Measurements from ENCODE around the gene TNFSF12. TPM values are rescaled to one million over a fixed set of nuclear protein-coding genes. Genes with fewer than 3 reads are reported as not detected.
A peak's percentile ranks its signal among the peaks of the same experiment; 100 is the strongest.

The TNFSF12 gene
- polyA plus RNA-seq (2013, experiment 1 of 2; ENCODE audit: insufficient read length): 18.7 TPM
- 18.4 TPM for polyA plus RNA-seq (2013, experiment 2 of 2; ENCODE audit: insufficient read length)

DNA sequence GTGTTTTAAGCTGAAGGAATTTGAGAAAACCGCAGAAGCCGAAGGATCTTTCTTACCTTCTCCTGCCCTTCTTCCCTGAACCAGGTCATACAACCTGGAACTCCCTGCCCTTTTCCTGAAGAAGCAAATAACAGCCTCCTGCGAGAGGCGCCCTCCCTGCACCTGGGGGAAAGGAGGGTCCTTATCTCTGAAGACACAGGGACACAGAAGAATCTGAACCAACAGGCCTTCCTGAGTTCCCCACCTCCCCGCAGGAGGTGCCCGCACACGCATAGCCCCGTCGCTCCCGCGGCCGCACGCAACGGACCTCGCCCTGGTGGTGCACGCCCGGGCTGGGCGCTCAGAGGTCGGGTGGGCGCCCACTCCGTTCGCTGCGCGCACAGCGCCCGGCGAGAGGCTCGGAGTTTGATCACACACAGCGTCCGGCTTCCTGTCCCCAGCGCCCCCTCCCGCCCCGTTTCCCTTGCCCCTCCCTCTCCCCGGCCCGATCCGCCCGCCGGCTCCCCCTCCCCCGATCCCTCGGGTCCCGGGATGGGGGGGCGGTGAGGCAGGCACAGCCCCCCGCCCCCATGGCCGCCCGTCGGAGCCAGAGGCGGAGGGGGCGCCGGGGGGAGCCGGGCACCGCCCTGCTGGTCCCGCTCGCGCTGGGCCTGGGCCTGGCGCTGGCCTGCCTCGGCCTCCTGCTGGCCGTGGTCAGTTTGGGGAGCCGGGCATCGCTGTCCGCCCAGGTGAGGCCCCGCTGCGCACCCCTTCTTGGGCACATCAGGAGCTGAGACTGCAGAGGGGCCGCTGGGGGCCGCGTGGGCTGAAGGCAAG, at the start of gene TNFSF12:
TNFSF12 (plus strand) TSS at position 474 of the 816 bp plus-strand sequence; CDS start at position 570, 96 bp downstream.
- peak; percentile 47 for DNase-seq

GRCh38 chr17:7499161-7499560, 49.7 kb upstream of the TNFSF12 start:
- DNase-seq: no peak

DNA sequence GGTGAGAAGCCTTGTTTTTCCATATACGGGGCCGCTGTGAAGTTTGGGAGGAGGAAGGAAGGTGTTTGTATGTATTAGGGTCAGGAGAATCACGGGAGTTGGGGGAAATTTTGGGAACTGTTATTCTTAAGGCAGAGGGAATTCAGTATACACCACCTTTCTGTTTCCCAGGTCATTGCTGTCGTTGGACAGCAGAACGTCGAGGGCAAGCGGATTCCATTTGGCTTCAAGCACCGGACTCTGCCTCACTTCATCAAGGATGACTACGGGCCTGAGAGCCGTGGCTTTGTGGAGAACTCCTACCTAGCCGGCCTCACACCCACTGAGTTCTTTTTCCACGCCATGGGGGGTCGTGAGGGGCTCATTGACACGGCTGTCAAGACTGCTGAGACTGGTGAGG, 47.1 kb upstream of the TNFSF12 start:
- DNase-seq: no peak

- DNase-seq: no peak
Measured at GRCh38 chr17:7502171-7502847, 46.5 kb upstream of the TNFSF12 start.

GRCh38 chr17:7502987-7503386, 45.9 kb upstream of the TNFSF12 start:
- DNase-seq: no peak

- DNase-seq: no peak
Measured at GRCh38 chr17:7503521-7503920, 45.3 kb upstream of the TNFSF12 start.

DNA sequence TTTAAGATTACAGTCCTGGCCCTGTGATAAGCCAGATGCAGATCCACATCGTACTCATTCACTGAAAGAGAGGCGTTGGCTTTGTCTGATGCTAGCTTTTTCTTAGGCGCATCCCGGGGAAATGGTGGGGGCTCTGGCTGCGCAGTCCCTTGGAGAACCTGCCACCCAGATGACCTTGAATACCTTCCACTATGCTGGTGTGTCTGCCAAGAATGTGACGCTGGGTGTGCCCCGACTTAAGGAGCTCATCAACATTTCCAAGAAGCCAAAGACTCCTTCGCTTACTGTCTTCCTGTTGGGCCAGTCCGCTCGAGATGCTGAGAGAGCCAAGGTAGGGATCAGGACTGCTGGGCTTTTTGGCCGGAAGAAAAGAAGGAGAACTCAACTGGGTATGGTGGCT, 40.7 kb upstream of the TNFSF12 start:
- no peak for DNase-seq

- DNase-seq: no peak
Measured at GRCh38 chr17:7508846-7509245, 40.0 kb upstream of the TNFSF12 start.

- DNase-seq: no peak
Measured at GRCh38 chr17:7509937-7510336, 38.9 kb upstream of the TNFSF12 start.

DNA sequence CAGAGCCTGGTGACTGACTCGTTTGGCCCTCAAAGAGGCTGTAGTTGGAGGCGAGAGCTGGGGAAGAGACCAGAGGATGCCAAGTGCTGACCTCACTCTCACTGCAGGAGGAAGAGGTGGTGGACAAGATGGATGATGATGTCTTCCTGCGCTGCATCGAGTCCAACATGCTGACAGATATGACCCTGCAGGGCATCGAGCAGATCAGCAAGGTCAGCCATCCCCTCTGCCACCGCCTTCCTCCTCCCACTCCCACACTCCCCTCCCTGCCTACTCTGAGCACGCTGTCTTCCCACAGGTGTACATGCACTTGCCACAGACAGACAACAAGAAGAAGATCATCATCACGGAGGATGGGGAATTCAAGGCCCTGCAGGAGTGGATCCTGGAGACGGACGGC, 37.8 kb upstream of the TNFSF12 start:
- no peak for DNase-seq

DNA sequence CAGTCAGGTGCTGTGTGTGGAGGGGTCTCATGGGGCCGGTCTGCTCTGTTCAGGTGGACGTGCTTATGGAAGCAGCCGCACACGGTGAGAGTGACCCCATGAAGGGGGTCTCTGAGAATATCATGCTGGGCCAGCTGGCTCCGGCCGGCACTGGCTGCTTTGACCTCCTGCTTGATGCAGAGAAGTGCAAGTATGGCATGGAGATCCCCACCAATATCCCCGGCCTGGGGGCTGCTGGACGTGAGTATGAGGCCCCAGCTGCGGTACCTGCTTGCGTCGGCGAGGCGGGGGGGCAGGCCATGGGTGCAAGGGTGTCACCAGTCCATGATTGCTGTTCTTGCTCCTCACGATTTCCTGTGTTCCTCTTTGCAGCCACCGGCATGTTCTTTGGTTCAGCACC, 36.8 kb upstream of the TNFSF12 start:
- no peak for DNase-seq

DNA sequence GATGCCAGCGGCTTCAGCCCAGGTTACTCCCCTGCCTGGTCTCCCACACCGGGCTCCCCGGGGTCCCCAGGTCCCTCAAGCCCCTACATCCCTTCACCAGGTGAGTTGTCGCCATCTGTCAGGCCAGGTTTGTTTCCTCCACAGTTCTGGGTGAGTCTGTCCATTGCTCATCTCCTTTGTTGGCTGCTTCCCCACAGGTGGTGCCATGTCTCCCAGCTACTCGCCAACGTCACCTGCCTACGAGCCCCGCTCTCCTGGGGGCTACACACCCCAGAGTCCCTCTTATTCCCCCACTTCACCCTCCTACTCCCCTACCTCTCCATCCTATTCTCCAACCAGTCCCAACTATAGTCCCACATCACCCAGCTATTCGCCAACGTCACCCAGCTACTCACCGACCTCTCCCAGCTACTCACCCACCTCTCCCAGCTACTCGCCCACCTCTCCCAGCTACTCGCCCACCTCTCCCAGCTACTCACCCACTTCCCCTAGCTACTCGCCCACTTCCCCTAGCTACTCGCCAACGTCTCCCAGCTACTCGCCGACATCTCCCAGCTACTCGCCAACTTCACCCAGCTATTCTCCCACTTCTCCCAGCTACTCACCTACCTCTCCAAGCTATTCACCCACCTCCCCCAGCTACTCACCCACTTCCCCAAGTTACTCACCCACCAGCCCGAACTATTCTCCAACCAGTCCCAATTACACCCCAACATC, 35.9 kb upstream of the TNFSF12 start:
- no peak for DNase-seq

DNA sequence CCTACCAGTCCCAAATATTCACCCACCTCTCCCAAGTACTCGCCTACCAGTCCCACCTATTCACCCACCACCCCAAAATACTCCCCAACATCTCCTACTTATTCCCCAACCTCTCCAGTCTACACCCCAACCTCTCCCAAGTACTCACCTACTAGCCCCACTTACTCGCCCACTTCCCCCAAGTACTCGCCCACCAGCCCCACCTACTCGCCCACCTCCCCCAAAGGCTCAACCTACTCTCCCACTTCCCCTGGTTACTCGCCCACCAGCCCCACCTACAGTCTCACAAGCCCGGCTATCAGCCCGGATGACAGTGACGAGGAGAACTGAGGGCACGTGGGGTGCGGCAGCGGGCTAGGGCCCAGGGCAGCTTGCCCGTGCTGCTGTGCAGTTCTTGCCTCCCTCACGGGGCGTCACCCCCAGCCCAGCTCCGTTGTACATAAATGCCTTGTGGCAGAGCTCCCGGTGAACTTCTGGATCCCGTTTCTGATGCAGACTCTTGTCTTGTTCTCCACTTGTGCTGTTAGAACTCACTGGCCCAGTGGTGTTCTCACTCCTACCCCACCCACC, 34.9 kb upstream of the TNFSF12 start:
- DNase-seq: no peak

GRCh38 chr17:7515911-7516610, 32.8 kb upstream of the TNFSF12 start:
- no peak for DNase-seq

DNA sequence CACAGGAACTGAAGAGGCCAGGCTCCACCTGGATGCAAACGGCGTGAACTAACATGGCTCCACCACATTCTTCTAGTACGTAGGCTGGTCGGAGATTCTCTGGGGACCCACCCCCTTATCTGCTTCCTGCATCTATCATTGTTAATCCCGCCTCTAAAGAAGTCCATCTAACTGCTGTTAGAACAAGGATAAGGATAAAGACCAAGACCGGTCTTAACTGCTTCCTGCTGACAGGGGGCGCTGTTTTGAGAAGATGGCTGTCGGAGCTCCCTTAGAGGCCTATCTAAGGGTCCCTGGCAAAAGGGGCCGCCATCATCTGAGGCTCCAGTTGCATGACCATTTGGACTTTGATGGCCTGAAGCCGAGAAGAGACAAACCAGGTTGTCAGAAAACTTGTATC, 25.8 kb upstream of the TNFSF12 start:
- no peak for DNase-seq

- no peak for DNase-seq
Measured at GRCh38 chr17:7528842-7529241, 20.0 kb upstream of the TNFSF12 start.

GRCh38 chr17:7530023-7530900, 18.6 kb upstream of the TNFSF12 start:
- DNase-seq: no peak

GRCh38 chr17:7538050-7538449, 10.8 kb upstream of the TNFSF12 start:
- DNase-seq: no peak

GRCh38 chr17:7538891-7539545, 9.8 kb upstream of the TNFSF12 start:
- DNase-seq: no peak

GRCh38 chr17:7541074-7541621, 7.7 kb upstream of the TNFSF12 start:
- DNase-seq: no peak
